ENCODE measurements around the gene ZNF417. TPM values are rescaled to one million over a fixed set of nuclear protein-coding genes. Genes with fewer than 3 reads are reported as not detected.

The ZNF417 gene
- polyA plus RNA-seq, 1 donor from 2014 or later, result 21.7 TPM

DNA sequence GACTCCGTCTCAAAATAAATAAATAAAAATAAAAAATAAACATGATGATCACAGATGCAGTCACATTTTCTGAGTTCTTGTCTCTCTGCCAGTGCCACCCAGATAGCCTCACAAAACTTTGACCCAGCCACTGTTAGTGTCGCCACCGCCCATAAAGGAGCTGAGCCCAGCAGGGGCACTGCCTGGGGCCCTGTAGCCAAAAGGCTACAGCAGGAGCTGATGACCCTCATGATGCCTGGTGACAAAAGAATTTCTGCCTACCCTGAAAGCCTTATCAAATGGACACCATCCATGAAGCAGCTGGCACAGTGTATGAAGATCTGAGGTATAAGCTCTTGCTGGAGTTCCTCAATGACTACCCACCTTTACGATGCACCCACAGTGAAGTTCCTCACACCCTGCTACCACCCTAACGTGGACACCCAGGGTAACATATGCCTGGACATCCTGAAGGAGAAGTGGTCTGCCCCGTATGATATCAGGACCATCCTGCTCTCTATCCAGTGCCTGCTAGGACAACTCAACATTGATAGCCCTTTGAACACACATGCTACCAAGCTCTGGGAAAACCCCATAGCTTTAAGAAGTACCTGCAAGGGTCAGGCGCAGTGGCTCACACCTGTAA, 48.4 kb downstream of the ZNF417 start:
- H3K4me3 ChIP-seq (ENCODE audit: low read length), result no peak overlapping the region
- TF ChIP-seq MXI1 (conservative IDR thresholded peaks at IDR 0.05; ENCODE audit: poor library complexity, severe bottlenecking) (no peak), POLR2AphosphoS5 (IDR thresholded peaks at IDR 0.05) (peak; percentile 20)
- no peak overlapping the region for H3K4me2 ChIP-seq (ENCODE audit: low read length)
- H3K79me2 ChIP-seq (replicated peaks; ENCODE audit: insufficient read depth, low read length), result no peaks in the 10 kb centered on the region
- no peaks in the 10 kb centered on the region for H4K20me1 ChIP-seq (ENCODE audit: insufficient read depth)
- H3K27ac ChIP-seq (ENCODE audit: low read length), result no peak overlapping the region
- no peak overlapping the region for H3K9ac ChIP-seq (ENCODE audit: low read length)
- H3K27me3 ChIP-seq (ENCODE audit: insufficient read depth, low read depth, low read length), result no peaks in the 10 kb centered on the region
- no peaks in the 10 kb centered on the region for H3K9me3 ChIP-seq (ENCODE audit: low read length)
- H3K9me2 ChIP-seq (ENCODE audit: insufficient read depth, low read length), result no peaks in the 10 kb centered on the region
- peaks cover 12% of the 10 kb centered on the region for H3K36me3 ChIP-seq (ENCODE audit: insufficient read depth, low read length)
- no peaks in the 10 kb centered on the region for H3F3A ChIP-seq (ENCODE audit: insufficient read depth, low read length, poor library complexity, severe bottlenecking)
- no peak overlapping the region for H2AFZ ChIP-seq (ENCODE audit: low read depth, low read length)

Other genes with a start within 250 kb of the ZNF417 start
- gene ZSCAN4, start 247.7 kb downstream of the ZNF417 start, polyA plus RNA-seq, result not detected in 2 replicates
- 9.3 and 16.1 TPM in 2 replicates for gene ZNF551, start 234.6 kb downstream of the ZNF417 start, polyA plus RNA-seq
- 25.1 and 25.5 TPM in 2 replicates for gene ZNF154, start 207.4 kb downstream of the ZNF417 start, polyA plus RNA-seq
- gene ZNF671, start 189.0 kb downstream of the ZNF417 start, polyA plus RNA-seq, result 14.8 and 26.2 TPM in 2 replicates
- 54.7 and 62.3 TPM in 2 replicates for gene ZNF776, start 169.8 kb downstream of the ZNF417 start, polyA plus RNA-seq
- gene ZNF586, start 146.9 kb downstream of the ZNF417 start, polyA plus RNA-seq, result 22.0 and 23.7 TPM in 2 replicates
- 6.0 and 8.8 TPM in 2 replicates for gene ZNF552, start 101.7 kb downstream of the ZNF417 start, polyA plus RNA-seq
- gene ZNF587B, start 86.3 kb downstream of the ZNF417 start, polyA plus RNA-seq, result 5.7 and 6.7 TPM in 2 replicates
- 16.8 and 23.3 TPM in 2 replicates for gene ZNF587, start 66.7 kb downstream of the ZNF417 start, polyA plus RNA-seq
- 12.4 and 17.7 TPM in 2 replicates for gene ZNF814, start 27.6 kb downstream of the ZNF417 start, polyA plus RNA-seq
- gene ZNF418, start 18.8 kb upstream of the ZNF417 start, polyA plus RNA-seq, result 19.7 and 27.6 TPM in 2 replicates
- 11.0 and 13.4 TPM in 2 replicates for gene ZNF256, start 31.1 kb upstream of the ZNF417 start, polyA plus RNA-seq
- not detected in 2 replicates for gene C19orf18, start 57.9 kb upstream of the ZNF417 start, polyA plus RNA-seq
- gene ZNF606, start 86.2 kb upstream of the ZNF417 start, polyA plus RNA-seq, result 39.1 and 43.2 TPM in 2 replicates
- gene ZSCAN1, start 117.4 kb upstream of the ZNF417 start, polyA plus RNA-seq, result 6.3 and 7.9 TPM in 2 replicates
- 13.7 and 17.2 TPM in 2 replicates for gene ZNF135, start 142.7 kb upstream of the ZNF417 start, polyA plus RNA-seq
- 399 and 400 TPM in 2 replicates for gene ZSCAN18, start 181.6 kb upstream of the ZNF417 start, polyA plus RNA-seq
- 20.3 and 20.6 TPM in 2 replicates for gene ZNF329, start 234.2 kb upstream of the ZNF417 start, polyA plus RNA-seq